Breast epithelium (tissue), 3 donors: ENCODE data around the gene FCRL6.

ENCODE experiments used
- CTCF ChIP-seq, 3 donors: fragments of 450-650 bp; IDR thresholded peaks; one replicate each; pipeline ENCODE4 v1.5.1; 2016 to 2017; ENCODE audit warnings: antibody characterized with exemption in 3 of 3, mild to moderate bottlenecking in 3 of 3, moderate library complexity in 3 of 3
- POLR2A ChIP-seq: fragments of 450-650 bp; IDR thresholded peaks from one replicate; pipeline ENCODE4 v1.6.1; 2016; ENCODE audit warnings: antibody characterized with exemption, mild to moderate bottlenecking, moderate library complexity

- TF ChIP-seq POLR2A (no peak), CTCF (IDR thresholded peaks at IDR 0.05) (no peak)
Observed at GRCh38 chr1:159860456-159860855, 58.3 kb downstream of the FCRL6 start.
